HG03457 (cell line): ENCODE results near the gene STARD5.

Experiments
- ATAC-seq: cut with Tn5 transposase; IDR thresholded peaks from one replicate; pipeline ENCODE4 v1.9.1; 2021; ENCODE audit warnings: moderate number of reproducible peaks; ENCODE audit not compliant: unreplicated experiment

Gene STARD5

DNA sequence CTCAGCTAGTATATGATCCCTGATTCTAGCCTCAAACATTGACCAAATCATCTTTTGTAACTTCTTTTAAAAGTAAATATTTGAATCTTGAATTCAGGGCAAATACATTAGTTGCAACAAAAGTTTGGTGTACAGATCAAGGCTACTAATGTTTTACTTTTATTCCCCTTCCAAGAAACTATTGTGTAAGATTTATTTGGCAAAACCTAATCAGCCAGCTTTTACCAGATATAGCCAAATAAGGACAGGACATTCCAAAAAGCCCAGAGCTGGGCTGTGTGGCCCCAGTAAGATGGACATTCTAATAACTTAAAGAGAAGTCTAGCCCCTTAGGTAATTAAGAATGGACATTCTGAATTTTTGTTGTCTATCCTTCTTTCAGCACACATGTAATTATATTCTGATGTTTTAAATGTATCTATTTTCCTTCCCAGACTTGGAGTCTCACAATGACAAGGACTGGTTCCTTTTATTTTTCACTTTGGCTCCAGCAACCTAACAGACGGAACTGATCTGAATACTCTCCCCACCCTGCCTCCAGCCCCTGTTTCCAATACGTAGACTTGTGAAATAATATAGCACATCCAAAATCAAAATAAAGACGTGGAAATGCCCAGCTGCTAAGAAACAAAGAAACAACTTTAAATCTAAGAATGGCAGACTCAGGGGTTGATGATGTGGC is 48.1 kb downstream of the STARD5 start:
- ATAC-seq: no peak

DNA sequence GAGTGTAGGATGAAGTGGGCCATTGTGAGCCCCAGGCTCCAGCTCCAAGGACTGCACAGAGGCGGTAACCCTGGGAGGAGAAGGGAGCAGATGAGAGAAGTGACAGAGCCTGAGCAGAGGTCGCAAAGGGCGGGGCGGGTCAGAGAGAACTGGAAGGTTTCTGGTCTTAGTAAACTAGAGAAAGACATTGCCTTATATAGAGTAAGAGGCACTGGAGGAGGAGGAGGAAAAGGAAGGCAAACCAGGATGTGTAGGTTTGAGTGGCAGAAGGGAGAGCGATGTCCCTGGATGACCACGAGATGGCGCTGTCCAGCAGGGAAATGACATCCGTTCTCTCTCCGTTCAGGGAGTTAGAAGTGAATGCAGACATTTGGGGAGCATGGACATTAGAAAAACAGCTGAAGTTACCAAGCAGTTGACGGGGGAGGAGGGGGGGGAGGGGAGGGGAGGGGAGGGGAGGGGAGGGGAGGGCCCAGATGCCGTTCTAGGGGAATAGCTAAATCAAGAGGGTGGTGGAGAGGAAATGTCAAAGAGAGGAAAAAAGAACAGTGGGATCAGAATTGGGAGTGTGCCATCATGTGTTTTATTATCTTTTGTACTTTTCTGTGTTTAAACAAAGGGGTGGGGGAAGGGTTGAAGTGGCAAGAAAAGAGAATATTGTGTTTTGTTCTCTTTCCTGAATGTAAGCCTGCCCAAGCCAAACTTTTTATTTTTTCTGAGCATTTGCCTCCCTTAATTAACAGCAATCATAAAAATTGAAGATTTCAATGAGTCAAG is 48.8 kb downstream of the STARD5 start:
- ATAC-seq: peak; percentile 62

DNA sequence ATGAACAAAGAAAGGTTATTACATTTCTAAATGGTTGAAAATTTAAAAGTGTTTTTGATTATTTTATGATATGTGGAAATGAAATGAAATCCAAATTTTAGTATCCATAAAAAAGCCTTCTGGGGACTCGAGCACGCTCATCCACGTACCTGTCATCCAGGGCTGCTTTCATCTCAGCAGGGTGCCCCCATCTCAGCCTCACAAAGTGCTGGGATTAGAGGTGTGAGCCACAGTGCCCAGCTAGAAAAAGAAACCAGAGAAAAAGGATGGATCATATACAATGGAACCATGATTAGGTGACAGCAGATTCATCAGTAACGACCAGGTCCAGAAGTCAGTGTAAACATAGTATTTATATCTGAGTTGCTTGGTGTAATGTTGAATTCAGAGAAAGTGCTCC is 49.7 kb downstream of the STARD5 start:
- ATAC-seq: no peak

DNA sequence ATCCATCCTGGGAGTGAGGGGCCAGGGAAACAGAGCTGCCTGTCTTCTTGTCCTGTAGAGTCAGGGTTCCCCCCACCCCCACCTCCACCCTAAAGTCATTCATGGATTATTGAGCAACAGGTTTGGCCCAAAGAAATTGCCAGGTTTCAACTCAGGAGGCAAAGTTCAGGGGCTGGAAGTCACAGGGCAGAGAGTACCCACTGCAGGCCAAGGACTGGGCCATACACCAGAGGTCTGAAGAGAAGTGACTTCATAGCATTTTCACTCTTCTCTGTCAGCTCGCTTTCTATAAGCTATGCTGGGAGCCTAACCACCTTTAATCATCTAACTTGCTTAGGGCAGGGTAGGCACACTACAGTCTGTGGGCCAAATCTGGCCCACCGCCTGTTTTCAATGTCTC is 50.1 kb downstream of the STARD5 start:
- ATAC-seq: no peak

DNA sequence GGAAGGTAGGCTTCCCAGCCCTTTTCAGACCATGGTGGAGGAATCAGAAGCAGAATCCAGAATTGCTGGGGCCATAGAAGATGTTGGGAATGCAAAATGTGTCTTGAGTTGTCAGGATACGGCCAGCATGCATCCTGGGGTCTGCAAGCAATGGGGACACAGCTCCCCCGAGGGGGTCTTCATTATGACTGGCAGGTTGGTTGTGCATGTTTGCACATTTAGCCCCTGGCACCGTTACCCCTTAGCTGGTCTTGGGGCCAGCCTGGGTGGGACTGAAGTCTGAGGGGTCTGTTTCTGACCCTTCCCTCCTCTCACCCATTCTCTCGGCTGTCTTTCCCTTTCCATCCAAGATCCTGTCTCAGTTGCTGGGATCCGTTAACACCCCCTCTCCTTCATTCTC is 50.7 kb downstream of the STARD5 start:
- no peak for ATAC-seq

DNA sequence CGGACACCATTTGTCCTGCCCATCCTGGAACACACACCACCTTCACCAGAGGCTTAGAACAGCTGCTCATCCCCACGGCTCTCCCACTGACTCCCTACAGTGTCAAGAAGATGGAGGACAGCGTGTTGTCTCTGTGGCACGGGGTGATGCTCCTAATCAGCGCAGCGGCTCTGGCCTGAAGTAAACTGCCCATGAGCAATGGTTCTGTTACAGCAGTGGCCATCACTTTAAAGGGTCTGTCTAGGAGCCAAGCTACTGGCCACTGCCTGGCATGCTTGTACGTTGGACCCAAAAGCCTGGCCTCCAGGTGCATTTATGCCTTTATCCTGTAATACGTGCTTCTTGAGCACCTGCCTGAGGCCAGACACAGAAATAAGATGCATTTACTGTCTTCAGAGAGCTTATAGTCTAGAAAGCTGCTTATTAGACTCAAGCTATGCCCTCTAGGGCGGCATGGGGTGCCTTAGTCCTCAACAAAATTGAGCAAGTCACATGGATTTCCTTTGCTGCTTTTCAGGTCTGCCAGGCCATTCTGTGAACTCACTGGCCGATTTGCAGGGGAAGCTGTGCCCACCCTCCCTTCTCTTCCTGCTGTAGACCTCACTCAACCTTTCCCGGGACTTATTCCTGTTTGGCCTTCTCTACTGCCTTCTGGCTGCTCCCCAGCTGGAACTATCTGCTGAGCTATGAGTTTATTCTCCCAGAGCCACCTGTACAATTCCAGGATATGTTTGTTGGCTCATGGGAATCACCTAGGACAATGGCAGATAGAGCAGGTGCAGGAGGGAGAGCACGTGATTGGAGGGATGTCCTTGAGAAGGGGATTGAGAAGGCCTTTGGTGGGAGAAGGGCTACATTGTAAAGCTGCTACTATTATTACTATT is 51.9 kb downstream of the STARD5 start:
- ATAC-seq: no peak

DNA sequence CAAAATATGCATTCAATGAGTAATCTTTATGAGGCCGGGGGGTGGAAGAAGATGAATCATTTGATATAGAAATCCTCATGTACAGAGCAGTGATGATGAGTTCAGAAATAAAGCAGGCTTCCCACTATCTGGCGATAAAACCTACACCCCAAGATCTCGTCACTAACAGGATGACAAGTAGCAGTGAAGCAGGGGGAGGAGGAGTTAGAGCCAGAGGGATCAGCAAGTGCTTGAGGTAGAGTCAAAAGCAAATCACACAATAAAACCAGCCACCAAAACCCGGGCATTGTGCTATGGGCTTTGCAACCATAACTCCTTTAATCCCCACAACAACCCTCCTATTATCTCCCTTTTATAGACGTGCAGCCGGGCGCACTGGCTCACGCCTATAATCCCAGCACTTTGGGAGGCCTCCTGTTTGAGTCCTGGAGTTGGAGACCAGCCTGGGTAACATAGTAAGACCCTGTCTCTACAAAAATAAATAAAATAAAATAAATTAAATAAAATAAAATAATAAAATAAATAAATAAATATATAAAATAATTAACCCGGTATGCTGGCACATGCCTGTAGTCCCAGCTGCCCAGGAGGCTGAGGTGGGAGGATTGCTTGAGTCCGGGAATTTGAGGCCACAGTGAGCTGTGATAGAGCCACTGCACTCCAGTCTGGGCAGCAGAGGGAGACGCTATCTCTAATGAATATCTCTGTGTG is 53.0 kb downstream of the STARD5 start:
- no peak for ATAC-seq

DNA sequence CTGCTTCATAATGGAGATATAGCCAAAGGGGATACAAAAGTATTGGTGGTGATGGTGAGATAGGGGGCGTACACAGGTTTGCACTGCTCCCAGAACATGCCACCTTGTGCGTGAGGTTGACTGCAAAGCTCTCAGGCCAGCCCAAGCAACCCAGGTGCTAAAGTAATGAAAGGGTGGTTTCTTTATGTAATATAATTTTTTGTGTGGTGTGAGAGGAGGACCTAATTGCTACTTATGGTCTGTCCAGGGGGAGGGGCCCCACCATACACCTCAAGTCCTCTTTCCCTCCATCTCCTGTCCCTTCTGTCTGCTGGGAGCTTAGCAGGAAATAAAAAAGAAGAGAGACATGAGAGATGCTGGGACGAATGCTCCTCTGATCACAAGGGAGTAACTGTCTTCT is 53.8 kb downstream of the STARD5 start:
- no peak for ATAC-seq

DNA sequence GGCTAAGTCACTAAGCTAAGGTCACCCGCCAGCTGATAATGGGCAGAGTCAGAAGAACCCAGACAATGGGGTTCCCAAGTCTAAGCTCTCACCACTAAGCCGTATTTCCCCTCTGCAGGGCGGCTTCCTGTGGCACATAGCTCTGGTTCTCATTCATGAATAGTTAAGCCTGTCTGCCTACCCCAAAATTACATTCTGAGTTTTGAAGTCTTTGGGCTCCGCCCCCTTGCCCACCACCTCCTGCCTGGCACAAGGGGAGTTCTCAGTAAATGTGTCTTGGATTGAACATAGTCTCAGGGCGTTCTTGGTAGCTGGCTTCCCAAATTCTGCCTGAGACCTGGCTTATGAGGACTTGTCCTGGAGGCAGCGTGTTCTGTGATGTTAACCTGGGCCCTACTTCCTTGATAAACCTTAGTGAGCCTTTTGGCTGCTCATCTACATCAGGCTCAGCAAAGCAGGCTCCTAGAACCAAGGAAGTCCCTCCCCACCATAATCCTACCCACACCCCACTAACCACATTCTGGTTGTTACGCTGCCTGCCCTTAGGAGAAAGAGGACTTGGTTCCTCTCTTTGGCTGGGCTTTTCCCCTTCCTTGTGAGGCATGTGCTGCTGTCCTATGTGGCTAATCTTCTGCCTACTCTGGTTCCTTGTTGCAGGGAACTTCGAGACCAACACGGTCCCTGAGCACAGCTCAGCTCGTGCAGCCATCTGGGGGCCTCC is 54.9 kb downstream of the STARD5 start:
- ATAC-seq: no peak

DNA sequence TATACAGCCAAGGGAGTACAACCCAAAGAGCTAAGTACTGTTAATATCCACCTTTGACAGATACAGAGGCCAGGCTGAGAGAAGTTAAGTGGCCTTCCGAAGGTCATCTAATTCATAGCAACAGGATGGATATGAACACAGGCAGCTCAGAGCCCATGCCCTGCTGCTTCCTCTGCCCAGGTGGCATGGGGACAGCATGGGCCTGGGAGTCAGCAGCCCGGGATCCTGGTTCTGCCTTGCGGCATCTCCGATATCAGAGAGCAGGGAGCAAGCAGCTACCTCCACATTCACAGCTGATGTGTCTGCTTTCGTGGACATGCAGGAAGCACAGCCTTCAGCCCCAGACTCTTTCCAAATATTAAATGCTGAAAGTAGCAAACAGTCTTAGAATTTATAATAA is 55.6 kb downstream of the STARD5 start:
- no peak for ATAC-seq

DNA sequence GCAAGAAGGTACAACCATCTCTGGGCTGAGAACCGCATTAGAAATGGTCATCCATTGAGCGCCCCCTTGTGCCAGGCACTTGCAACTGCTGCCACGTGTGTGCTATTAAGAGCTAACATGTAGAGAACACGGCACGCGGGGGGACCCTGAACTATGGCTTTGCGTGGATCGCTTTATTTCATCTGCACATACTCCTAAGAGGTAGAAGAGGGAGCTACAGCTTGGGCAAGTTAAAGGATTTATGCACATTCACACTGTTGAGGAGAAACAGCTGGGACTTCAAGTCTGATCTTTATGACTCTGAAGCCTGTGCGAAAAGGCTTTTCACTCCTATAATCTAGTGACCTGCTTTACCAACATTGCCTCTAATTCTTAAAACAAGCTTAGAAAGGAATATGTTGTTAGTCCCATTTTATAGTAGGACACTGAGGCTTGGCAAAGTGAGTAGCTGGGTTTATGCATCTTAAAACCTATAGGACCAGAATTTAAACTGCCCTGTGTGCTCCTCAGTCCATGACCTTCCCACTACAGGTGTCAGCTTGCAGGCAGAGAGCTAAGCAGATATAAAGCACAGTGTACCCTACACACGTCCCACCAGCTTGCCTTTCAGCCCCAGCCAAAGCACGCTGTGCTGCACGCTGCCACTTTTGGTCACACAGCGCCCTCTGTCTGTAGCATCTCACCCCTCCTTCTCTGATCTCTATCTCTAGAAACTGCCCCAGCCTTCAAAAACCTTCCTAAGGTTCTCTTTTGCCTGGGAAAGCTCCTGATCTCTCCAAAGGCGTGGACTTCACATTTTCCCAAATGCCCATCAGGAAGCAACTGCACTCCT is 57.8 kb downstream of the STARD5 start:
- ATAC-seq: peak; percentile 68

DNA sequence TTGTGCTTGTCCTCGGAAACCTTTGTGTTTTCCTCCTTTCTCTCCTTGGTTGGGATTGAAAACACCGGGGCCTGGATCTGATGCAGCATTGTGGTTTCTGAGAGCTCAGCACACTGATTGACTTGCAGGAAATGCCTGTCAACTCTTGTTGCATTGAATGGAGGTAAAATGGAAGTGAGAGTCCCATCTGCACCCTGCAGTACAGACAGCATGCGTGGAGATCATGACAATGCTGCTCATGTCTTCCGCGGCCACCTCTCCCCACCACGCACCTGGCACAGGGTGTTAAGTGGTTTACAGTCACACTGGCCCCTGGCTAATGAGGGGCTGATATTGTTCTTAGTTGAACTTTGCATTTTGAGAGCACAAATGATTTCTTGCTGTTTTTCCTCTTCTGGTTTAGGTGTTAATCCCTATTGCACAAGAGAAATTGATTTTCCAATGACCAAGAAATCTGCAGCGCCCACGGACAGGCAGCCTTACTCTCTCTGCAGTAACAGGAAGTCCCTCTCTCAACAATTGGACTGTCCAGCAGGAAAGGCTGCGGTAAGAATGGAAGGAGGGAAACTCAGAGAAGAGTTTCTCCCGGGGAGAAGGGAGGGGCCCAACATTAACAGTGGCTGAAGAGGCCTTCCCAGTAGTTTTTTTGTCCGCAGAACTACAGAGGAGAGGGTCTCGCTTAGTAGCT is 58.5 kb downstream of the STARD5 start:
- no peak for ATAC-seq

DNA sequence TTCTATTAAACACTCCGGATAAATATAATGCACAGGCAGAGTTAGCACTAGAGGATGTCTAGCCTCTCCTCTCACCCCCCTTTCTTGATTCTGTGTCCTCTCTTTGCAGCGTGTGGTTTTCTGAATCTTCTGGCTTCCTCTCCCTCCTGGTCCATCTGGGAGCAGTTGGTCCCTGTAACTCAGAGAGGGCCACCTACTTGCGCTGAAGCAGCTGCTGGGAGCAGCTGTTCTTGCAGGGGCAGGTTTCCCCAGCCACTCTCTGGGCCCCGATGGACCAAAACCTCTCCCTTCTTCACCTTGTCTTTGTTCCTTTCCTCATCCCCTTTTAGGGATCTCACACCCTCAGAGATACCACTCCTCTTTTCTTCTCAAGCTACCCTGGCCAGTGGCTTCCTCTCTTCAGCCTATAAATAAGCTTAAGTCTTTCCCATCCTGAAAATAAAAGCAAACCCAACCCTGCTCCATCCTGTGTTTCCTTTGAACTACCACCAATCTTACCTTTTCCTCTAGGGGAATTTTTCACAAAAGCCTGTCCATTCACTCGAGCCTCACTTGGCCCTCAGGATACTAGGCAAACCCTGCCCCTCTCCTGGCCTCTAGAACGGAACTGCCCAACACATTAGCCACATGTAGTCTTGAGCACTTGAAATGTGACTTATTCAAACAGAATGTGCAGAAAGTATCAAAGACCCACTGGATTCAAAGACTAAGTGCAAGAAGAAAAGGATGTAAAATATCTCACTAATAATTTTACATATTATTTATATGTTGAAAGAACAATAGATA is 59.7 kb downstream of the STARD5 start:
- no peak for ATAC-seq

DNA sequence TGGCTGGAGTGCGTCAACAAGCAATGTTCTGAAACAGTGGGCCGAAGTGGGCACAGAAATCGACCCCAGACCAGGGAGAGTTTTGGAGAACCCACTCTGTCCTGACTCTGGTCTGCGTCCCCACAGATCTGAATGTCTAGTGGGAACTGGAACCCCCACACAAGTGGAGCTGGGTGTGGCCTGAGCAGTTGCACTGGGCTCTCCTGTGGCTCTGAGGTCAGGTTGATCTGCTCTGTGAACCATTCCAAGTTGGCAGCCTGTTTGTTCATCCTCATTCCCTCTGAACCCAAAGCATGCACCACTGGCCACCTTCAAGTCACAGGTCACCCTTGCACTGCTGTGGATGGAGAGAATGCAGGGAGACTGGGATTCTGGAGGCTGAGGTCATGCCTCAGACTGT is 60.5 kb downstream of the STARD5 start:
- ATAC-seq: no peak

DNA sequence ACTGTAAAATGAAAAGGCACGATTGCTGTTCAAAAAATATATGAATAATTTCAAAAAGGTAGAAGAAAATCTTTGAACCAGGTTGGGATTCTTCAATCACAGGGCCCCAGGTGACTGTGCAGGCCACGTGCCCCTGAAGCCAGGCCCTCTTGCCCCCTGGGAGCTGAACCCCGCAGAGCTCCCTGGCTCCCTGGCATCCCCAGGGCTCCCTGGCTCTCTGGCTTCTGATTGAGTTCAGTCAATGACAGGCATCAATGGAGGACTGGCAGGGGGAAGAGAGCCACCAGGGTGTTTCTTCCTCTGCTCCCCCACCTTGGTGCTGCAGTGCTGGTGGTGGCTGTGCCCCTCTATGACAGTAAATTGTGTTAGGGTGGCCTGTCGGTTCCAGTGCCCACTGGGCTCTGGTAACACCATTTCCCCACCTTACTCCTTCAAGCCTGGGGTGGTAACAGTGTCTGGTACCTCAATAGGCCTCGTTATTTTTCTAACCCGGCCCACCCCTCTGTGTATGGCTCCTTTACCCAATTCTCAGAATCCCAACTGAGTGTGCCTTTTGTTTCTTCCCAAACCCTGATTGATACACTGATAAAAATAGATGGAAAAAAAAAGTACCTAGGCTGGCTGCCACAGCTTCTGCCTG is 62.6 kb downstream of the STARD5 start:
- ATAC-seq: no peak

DNA sequence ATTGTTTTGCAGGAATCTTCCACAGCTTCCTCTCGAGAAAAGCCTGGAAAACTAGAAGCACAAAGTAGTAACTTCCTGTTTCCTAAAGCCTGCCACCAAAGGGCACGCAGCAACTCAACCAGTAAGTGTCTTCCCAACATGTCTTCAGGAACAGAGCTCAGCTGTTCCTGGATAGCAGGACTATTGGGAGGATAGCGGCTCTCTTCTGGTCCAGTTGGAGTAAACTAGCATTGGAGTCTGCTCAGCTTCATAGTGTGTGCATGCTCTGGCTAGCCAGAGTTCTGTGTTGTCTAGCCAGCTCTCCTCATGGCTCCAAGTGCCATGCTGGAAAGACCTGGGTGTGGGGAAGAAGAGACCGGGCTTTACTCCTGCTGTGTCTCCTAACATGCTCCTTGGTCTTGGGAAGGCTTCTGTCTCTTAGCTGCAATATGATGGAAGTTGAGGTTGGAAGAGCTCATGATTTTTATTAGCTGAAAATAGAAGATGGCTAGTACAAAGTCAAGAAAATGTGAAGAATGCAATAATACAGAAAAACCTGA is 64.1 kb downstream of the STARD5 start:
- ATAC-seq: no peak
